ENCODE results near the gene TKT. TPM values are rescaled to one million over a fixed set of nuclear protein-coding genes. Genes with fewer than 3 reads are reported as not detected.
"Not testable (repeated sequence)": the region's sequence is repeated elsewhere in the genome, so short reads cannot be mapped to it uniquely, and the experiment has no call there.

The TKT gene
- total RNA-seq (2014; rRNA removed; shearing (Covaris generic); ENCODE audit: low replicate concordance) = 377 and 455 TPM in 2 replicates

GRCh38 chr3:53255775-53256703 lies at the start of gene TKT:
TSS of gene TKT (minus strand) at chr3:53256022. CDS start at chr3:53255942, 80 bp downstream.
- Histone ChIP-seq H3K9ac (ENCODE audit: low read length) (peak within 1 kb of the TSS; percentile 100), H3K4me2 (ENCODE audit: low read depth, low read length, poor library complexity, severe bottlenecking) (peak within 1 kb of the TSS; percentile 100), H3K9me3 (ENCODE audit: low read length) (no peaks in the 10 kb centered on the region), H4K20me1 (ENCODE audit: insufficient read depth, low read depth, low read length) (peaks cover 41% of the 10 kb centered on the region), H3K79me2 (ENCODE audit: low read length) (peaks cover 48% of the 10 kb centered on the region), H3K4me1 (ENCODE audit: low read length) (peaks cover 36% of the 10 kb centered on the region), H3K36me3 (ENCODE audit: insufficient read depth, low read length) (peaks cover 6% of the 10 kb centered on the region; the same call in 1 of the 2 replicates), H3K27ac (ENCODE audit: low read length) (peak within 1 kb of the TSS; percentile 87), H3K4me3 (ENCODE audit: low read length) (peak within 1 kb of the TSS; percentile 98), H3K9me2 (replicated peaks; ENCODE audit: insufficient read depth, low read length) (no peaks in the 10 kb centered on the region), H2AFZ (ENCODE audit: low read length) (no peak within 1 kb of the TSS; the same call in 1 of the 2 replicates), H3K27me3 (ENCODE audit: low read length) (no peaks in the 10 kb centered on the region)
- peak; percentile 92 for DNase-seq

GRCh38 chr3:53303957-53304356 lies 48.1 kb upstream of the TKT start:
- Histone ChIP-seq H3K27ac (ENCODE audit: low read length) (no peak overlapping the region), H3K27me3 (ENCODE audit: low read length) (no peaks in the 10 kb centered on the region), H3K4me3 (ENCODE audit: low read length) (no peak overlapping the region), H2AFZ (ENCODE audit: low read length) (no peak overlapping the region), H3K36me3 (ENCODE audit: insufficient read depth, low read length) (peaks cover 18% of the 10 kb centered on the region; the same call in 1 of the 2 replicates), H3K9me2 (replicated peaks; ENCODE audit: insufficient read depth, low read length) (no peaks in the 10 kb centered on the region), H3K9ac (ENCODE audit: low read length) (no peak overlapping the region), H3K9me3 (ENCODE audit: low read length) (no peaks in the 10 kb centered on the region), H3K4me2 (ENCODE audit: low read depth, low read length, poor library complexity, severe bottlenecking) (no peak overlapping the region), H4K20me1 (ENCODE audit: insufficient read depth, low read depth, low read length) (no peaks in the 10 kb centered on the region), H3K79me2 (ENCODE audit: low read length) (no peaks in the 10 kb centered on the region), H3K4me1 (ENCODE audit: low read length) (no peaks in the 10 kb centered on the region)
- DNase-seq = no peak

GRCh38 chr3:53303549-53303948 lies 47.7 kb upstream of the TKT start:
- no peak for DNase-seq
- Histone ChIP-seq H3K9ac (ENCODE audit: low read length) (no peak overlapping the region), H3K27ac (ENCODE audit: low read length) (no peak overlapping the region), H3K27me3 (ENCODE audit: low read length) (no peaks in the 10 kb centered on the region), H2AFZ (ENCODE audit: low read length) (no peak overlapping the region), H3K4me2 (ENCODE audit: low read depth, low read length, poor library complexity, severe bottlenecking) (no peak overlapping the region), H3K36me3 (ENCODE audit: insufficient read depth, low read length) (peaks cover 18% of the 10 kb centered on the region; the same call in 1 of the 2 replicates), H3K9me2 (replicated peaks; ENCODE audit: insufficient read depth, low read length) (no peaks in the 10 kb centered on the region), H3K79me2 (ENCODE audit: low read length) (peaks cover 3% of the 10 kb centered on the region; the same call in 1 of the 2 replicates), H3K9me3 (ENCODE audit: low read length) (no peaks in the 10 kb centered on the region), H3K4me1 (ENCODE audit: low read length) (no peaks in the 10 kb centered on the region), H4K20me1 (ENCODE audit: insufficient read depth, low read depth, low read length) (no peaks in the 10 kb centered on the region), H3K4me3 (ENCODE audit: low read length) (no peak overlapping the region)

GRCh38 chr3:53300826-53301225 lies 45.0 kb upstream of the TKT start:
- H2AFZ ChIP-seq (ENCODE audit: low read length) = no peak overlapping the region
- no peak overlapping the region for H3K4me3 ChIP-seq (ENCODE audit: low read length)
- H4K20me1 ChIP-seq (ENCODE audit: insufficient read depth, low read depth, low read length) = no peaks in the 10 kb centered on the region
- H3K27ac ChIP-seq (ENCODE audit: low read length) = no peak overlapping the region
- no peak for DNase-seq
- H3K79me2 ChIP-seq (ENCODE audit: low read length) = peaks cover 4% of the 10 kb centered on the region; the same call in 1 of the 2 replicates
- no peak overlapping the region for H3K9ac ChIP-seq (ENCODE audit: low read length)
- H3K9me2 ChIP-seq (replicated peaks; ENCODE audit: insufficient read depth, low read length) = no peaks in the 10 kb centered on the region
- peaks cover 11% of the 10 kb centered on the region; the same call in 1 of the 2 replicates for H3K36me3 ChIP-seq (ENCODE audit: insufficient read depth, low read length)
- H3K4me2 ChIP-seq (ENCODE audit: low read depth, low read length, poor library complexity, severe bottlenecking) = no peak overlapping the region
- no peaks in the 10 kb centered on the region for H3K27me3 ChIP-seq (ENCODE audit: low read length)
- H3K9me3 ChIP-seq (ENCODE audit: low read length) = no peaks in the 10 kb centered on the region
- peaks cover 5% of the 10 kb centered on the region for H3K4me1 ChIP-seq (ENCODE audit: low read length)

- not testable (repeated sequence) for H3K4me3 ChIP-seq (ENCODE audit: low read length); H4K20me1 ChIP-seq (ENCODE audit: insufficient read depth, low read depth, low read length); H3K27ac ChIP-seq (ENCODE audit: low read length); H3K9me2 ChIP-seq (replicated peaks; ENCODE audit: insufficient read depth, low read length); H3K9ac ChIP-seq (ENCODE audit: low read length); H3K4me2 ChIP-seq (ENCODE audit: low read depth, low read length, poor library complexity, severe bottlenecking); H3K9me3 ChIP-seq (ENCODE audit: low read length); H2AFZ ChIP-seq (ENCODE audit: low read length); H3K79me2 ChIP-seq (ENCODE audit: low read length); H3K4me1 ChIP-seq (ENCODE audit: low read length); H3K27me3 ChIP-seq (ENCODE audit: low read length)
- DNase-seq = peak; percentile 87
- H3K36me3 ChIP-seq (ENCODE audit: insufficient read depth, low read length) = peaks cover 11% of the 10 kb centered on the region; the same call in 1 of the 2 replicates
Measured at GRCh38 chr3:53299611-53300023, 43.8 kb upstream of the TKT start.

- no peak overlapping the region for H3K9ac ChIP-seq (ENCODE audit: low read length)
- no peak overlapping the region for H3K4me3 ChIP-seq (ENCODE audit: low read length)
- H3K9me2 ChIP-seq (replicated peaks; ENCODE audit: insufficient read depth, low read length) = no peaks in the 10 kb centered on the region
- H3K36me3 ChIP-seq (ENCODE audit: insufficient read depth, low read length) = peaks cover 11% of the 10 kb centered on the region; the same call in 1 of the 2 replicates
- H3K79me2 ChIP-seq (ENCODE audit: low read length) = peaks cover 4% of the 10 kb centered on the region; the same call in 1 of the 2 replicates
- H4K20me1 ChIP-seq (ENCODE audit: insufficient read depth, low read depth, low read length) = no peaks in the 10 kb centered on the region
- peaks cover 5% of the 10 kb centered on the region for H3K4me1 ChIP-seq (ENCODE audit: low read length)
- no peak overlapping the region for H3K4me2 ChIP-seq (ENCODE audit: low read depth, low read length, poor library complexity, severe bottlenecking)
- no peak overlapping the region for H3K27ac ChIP-seq (ENCODE audit: low read length)
- no peaks in the 10 kb centered on the region for H3K27me3 ChIP-seq (ENCODE audit: low read length)
- no peaks in the 10 kb centered on the region for H3K9me3 ChIP-seq (ENCODE audit: low read length)
- no peak overlapping the region for H2AFZ ChIP-seq (ENCODE audit: low read length)
- no peak for DNase-seq
Measured at GRCh38 chr3:53295410-53295809, 39.6 kb upstream of the TKT start.

GRCh38 chr3:53293867-53294266 lies 38.0 kb upstream of the TKT start:
- H3K36me3 ChIP-seq (ENCODE audit: insufficient read depth, low read length) = peaks cover 6% of the 10 kb centered on the region; the same call in 1 of the 2 replicates
- H3K79me2 ChIP-seq (ENCODE audit: low read length) = peaks cover 4% of the 10 kb centered on the region; the same call in 1 of the 2 replicates
- H3K9me3 ChIP-seq (ENCODE audit: low read length) = no peaks in the 10 kb centered on the region
- no peaks in the 10 kb centered on the region for H3K9me2 ChIP-seq (replicated peaks; ENCODE audit: insufficient read depth, low read length)
- no peak overlapping the region for H3K27ac ChIP-seq (ENCODE audit: low read length)
- no peak for DNase-seq
- H3K4me1 ChIP-seq (ENCODE audit: low read length) = peaks cover 5% of the 10 kb centered on the region
- no peak overlapping the region for H3K9ac ChIP-seq (ENCODE audit: low read length)
- no peak overlapping the region for H3K4me3 ChIP-seq (ENCODE audit: low read length)
- H3K27me3 ChIP-seq (ENCODE audit: low read length) = no peaks in the 10 kb centered on the region
- H3K4me2 ChIP-seq (ENCODE audit: low read depth, low read length, poor library complexity, severe bottlenecking) = no peak overlapping the region
- no peak overlapping the region for H2AFZ ChIP-seq (ENCODE audit: low read length)
- H4K20me1 ChIP-seq (ENCODE audit: insufficient read depth, low read depth, low read length) = no peaks in the 10 kb centered on the region

- H3K4me1 ChIP-seq (ENCODE audit: low read length) = no peaks in the 10 kb centered on the region
- H3K79me2 ChIP-seq (ENCODE audit: low read length) = no peaks in the 10 kb centered on the region
- 0 out of 2 replicates have a peak, but pooled peaks cover 3% of the 10 kb centered on the region for H3K36me3 ChIP-seq (ENCODE audit: insufficient read depth, low read length)
- no peaks in the 10 kb centered on the region for H3K27me3 ChIP-seq (ENCODE audit: low read length)
- H4K20me1 ChIP-seq (ENCODE audit: insufficient read depth, low read depth, low read length) = no peaks in the 10 kb centered on the region
- no peak overlapping the region for H3K4me2 ChIP-seq (ENCODE audit: low read depth, low read length, poor library complexity, severe bottlenecking)
- H3K9ac ChIP-seq (ENCODE audit: low read length) = no peak overlapping the region
- no peak overlapping the region for H3K27ac ChIP-seq (ENCODE audit: low read length)
- H3K4me3 ChIP-seq (ENCODE audit: low read length) = no peak overlapping the region
- no peak overlapping the region for H2AFZ ChIP-seq (ENCODE audit: low read length)
- no peaks in the 10 kb centered on the region for H3K9me2 ChIP-seq (replicated peaks; ENCODE audit: insufficient read depth, low read length)
- no peak for DNase-seq
- H3K9me3 ChIP-seq (ENCODE audit: low read length) = no peaks in the 10 kb centered on the region
Measured at GRCh38 chr3:53288214-53288613, 32.4 kb upstream of the TKT start.

Data from Karpas-422 (cell line).